WTC11 (cell line): ENCODE data around the gene CCDC68. TPM values are rescaled to one million over a fixed set of nuclear protein-coding genes. Genes with fewer than 3 reads are reported as not detected.

Source experiments
- ATAC-seq: fragments of 200-7000 bp; cut with Tn5 transposase; 2 replicates; pipeline ENCODE4 v1.10.0; 2021; ENCODE audit warnings: mild to moderate bottlenecking, moderate library complexity
- CTCF ChIA-PET: fragments of 300-600 bp; sonication (Branson Sonifier 250); formaldehyde crosslinking; loops from one replicate; lab custom pipeline; 2021; ENCODE audit warnings: antibody characterized with exemption; lab: Charles Lee
- POLR2A ChIA-PET: fragments of 350-600 bp; sonication (Branson Sonifier 250); formaldehyde crosslinking; loops from one replicate; lab custom pipeline; 2021; ENCODE audit warnings: antibody characterized with exemption; lab: Charles Lee
- DNase-seq: peaks from one replicate; pipeline ENCODE4 v3.0.0; 2021; ENCODE audit warnings: low spot score
- H3K27ac Mint-ChIP-seq: 2 replicates; pipeline ENCODE4 v1.8.0; 2021; ENCODE audit warnings: mixed read lengths
- H3K27me3 Mint-ChIP-seq: 2 replicates; pipeline ENCODE4 v1.8.0; 2021; ENCODE audit warnings: low read depth, mild to moderate bottlenecking, moderate library complexity, mixed read lengths
- H3K36me3 Mint-ChIP-seq: 2 replicates; pipeline ENCODE4 v1.8.0; 2021; ENCODE audit warnings: mixed read lengths
- H3K4me1 Mint-ChIP-seq: 2 replicates; pipeline ENCODE4 v1.8.0; 2022; ENCODE audit warnings: mixed read lengths
- H3K4me3 Mint-ChIP-seq: 2 replicates; pipeline ENCODE4 v1.8.0; 2021; ENCODE audit warnings: mild to moderate bottlenecking, moderate library complexity, mixed read lengths
- H3K9me3 Mint-ChIP-seq: 2 replicates; pipeline ENCODE4 v1.8.0; 2021; ENCODE audit warnings: mixed read lengths
- ATF2 ChIP-seq: sonication (generic); formaldehyde crosslinking; IDR thresholded peaks from 2 replicates; pipeline ENCODE4 v1.8.1; 2022; ENCODE audit warnings: low read depth, missing genetic modification reagents, borderline replicate concordance
- CBFB ChIP-seq: sonication (generic); formaldehyde crosslinking; IDR thresholded peaks from 2 replicates; pipeline ENCODE4 v1.8.1; 2022; ENCODE audit warnings: mild to moderate bottlenecking, low read depth, missing genetic modification reagents
- CTCF ChIP-seq: fragments of 200-600 bp; IDR thresholded peaks from 2 replicates; pipeline ENCODE4 v1.8.0; 2022; ENCODE audit warnings: antibody characterized with exemption
- FOXK1 ChIP-seq: sonication (generic); formaldehyde crosslinking; IDR thresholded peaks from 2 replicates; pipeline ENCODE4 v1.8.0; 2022; ENCODE audit warnings: mild to moderate bottlenecking, moderate library complexity, missing genetic modification reagents
- FOXP1 ChIP-seq: sonication (generic); formaldehyde crosslinking; IDR thresholded peaks from 2 replicates; pipeline ENCODE4 v1.8.0; 2022; ENCODE audit warnings: missing genetic modification reagents, mild to moderate bottlenecking, moderate library complexity, borderline replicate concordance
- HMGA2 ChIP-seq: fragments of 250-450 bp; sonication (Bioruptor Pico); IDR thresholded peaks from 2 replicates; pipeline ENCODE4 v1.4.0; 2021; ENCODE audit warnings: mild to moderate bottlenecking, moderate library complexity
- IRF1 ChIP-seq: sonication (generic); formaldehyde crosslinking; IDR thresholded peaks from 2 replicates; pipeline ENCODE4 v1.8.0; 2023; ENCODE audit warnings: missing genetic modification reagents
- JAZF1 ChIP-seq: fragments of 250-450 bp; sonication (Bioruptor Pico); IDR thresholded peaks from 2 replicates; pipeline ENCODE4 v1.9.0; 2021; ENCODE audit warnings: moderate library complexity, mild to moderate bottlenecking, inconsistent platforms
- NR2C2 ChIP-seq: sonication (generic); formaldehyde crosslinking; IDR thresholded peaks from 2 replicates; pipeline ENCODE4 v1.8.0; 2022; ENCODE audit warnings: mild to moderate bottlenecking, missing genetic modification reagents
- OVOL2 ChIP-seq: fragments of 250-450 bp; sonication (Bioruptor Pico); IDR thresholded peaks from 2 replicates; pipeline ENCODE4 v1.9.0; 2021; ENCODE audit warnings: mild to moderate bottlenecking, borderline replicate concordance
- PRRX2 ChIP-seq: fragments of 250-450 bp; sonication (Bioruptor Pico); IDR thresholded peaks from 2 replicates; pipeline ENCODE4 v1.8.0; 2021; ENCODE audit warnings: mild to moderate bottlenecking
- SMAD4 ChIP-seq: sonication (generic); formaldehyde crosslinking; IDR thresholded peaks from 2 replicates; pipeline ENCODE4 v1.8.0; 2022; ENCODE audit warnings: mild to moderate bottlenecking, missing genetic modification reagents
- ZNF121 ChIP-seq: sonication (generic); formaldehyde crosslinking; IDR thresholded peaks from 2 replicates; pipeline ENCODE4 v1.8.0; 2023; ENCODE audit warnings: missing genetic modification reagents
- ZNF138 ChIP-seq: sonication (generic); formaldehyde crosslinking; conservative IDR thresholded peaks from 2 replicates; pipeline ENCODE4 v1.8.1; 2022; ENCODE audit warnings: mild to moderate bottlenecking, moderate library complexity, missing genetic modification reagents
- ZNF232 ChIP-seq: sonication (generic); formaldehyde crosslinking; IDR thresholded peaks from 2 replicates; pipeline ENCODE4 v1.8.0; 2022; ENCODE audit warnings: mild to moderate bottlenecking, missing genetic modification reagents
- ZNF263 ChIP-seq: sonication (generic); formaldehyde crosslinking; IDR thresholded peaks from 2 replicates; pipeline ENCODE4 v1.8.1; 2022; ENCODE audit warnings: low read depth, mild to moderate bottlenecking, moderate library complexity, missing genetic modification reagents
- ZNF317 ChIP-seq: sonication (generic); formaldehyde crosslinking; IDR thresholded peaks from 2 replicates; pipeline ENCODE4 v1.8.1; 2023; ENCODE audit warnings: low read depth, mild to moderate bottlenecking, moderate library complexity, missing genetic modification reagents, borderline replicate concordance
- ZNF396 ChIP-seq: fragments of 250-450 bp; sonication (Bioruptor Pico); IDR thresholded peaks from 2 replicates; pipeline ENCODE4 v1.8.0; 2021; ENCODE audit warnings: mild to moderate bottlenecking, moderate library complexity, borderline replicate concordance
- ZNF423 ChIP-seq: fragments of 250-450 bp; sonication (Bioruptor Pico); IDR thresholded peaks from 2 replicates; pipeline ENCODE4 v2.1.2; 2022; ENCODE audit warnings: mild to moderate bottlenecking, moderate library complexity
- total RNA-seq: library from RNA; stranded (reverse); gene quantifications from 3 replicates; pipeline ENCODE4 v1.2.3, GENCODE V29; 2021
- TF ChIP-seq, protein P1 (sequence below): sonication (generic); formaldehyde crosslinking; IDR thresholded peaks from 2 replicates; pipeline ENCODE4 v1.8.1; 2022; ENCODE audit warnings: low read depth, mild to moderate bottlenecking, moderate library complexity, missing genetic modification reagents, borderline replicate concordance
- TF ChIP-seq, protein P2 (sequence below): sonication (generic); formaldehyde crosslinking; IDR thresholded peaks from 2 replicates; pipeline ENCODE4 v1.8.0; 2022; ENCODE audit warnings: mild to moderate bottlenecking, missing genetic modification reagents
- TF ChIP-seq, protein P3 (sequence below): sonication (generic); formaldehyde crosslinking; IDR thresholded peaks from 2 replicates; pipeline ENCODE4 v1.8.1; 2023; ENCODE audit warnings: mild to moderate bottlenecking, missing genetic modification reagents, moderate library complexity

CCDC68 gene
- total RNA-seq, 1 experiment from 2014 or later, result 0.92 TPM

DNA sequence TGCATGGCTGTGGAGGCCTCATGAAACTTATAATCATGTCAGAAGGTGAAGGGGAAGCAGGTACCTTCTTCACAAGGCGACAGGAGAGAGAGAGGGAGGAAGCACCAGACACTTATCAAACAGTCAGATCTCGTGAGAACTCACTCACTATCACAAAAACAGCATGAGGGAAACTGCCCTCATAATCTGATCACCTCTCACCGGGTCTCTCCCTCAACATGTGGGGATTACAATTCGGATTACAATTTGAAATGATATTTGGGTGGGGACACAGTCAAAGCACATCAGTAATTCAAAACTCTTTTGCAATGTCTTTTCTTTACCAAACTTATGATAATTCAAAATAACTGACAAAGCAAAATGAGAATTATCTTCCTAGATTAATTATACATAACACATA, 8.5 kb upstream of the CCDC68 start (continued):
- TF ChIP-seq ZNF317 (CRISPR knock-in tag) (no peak), ATF2 (CRISPR knock-in tag) (no peak), IRF1 (no peak), FOXP1 (CRISPR knock-in tag) (no peak), PRRX2 (no peak), NR2C2 (CRISPR knock-in tag) (no peak), FOXK1 (CRISPR knock-in tag) (no peak)
- TF ChIP-seq, protein P1, sequence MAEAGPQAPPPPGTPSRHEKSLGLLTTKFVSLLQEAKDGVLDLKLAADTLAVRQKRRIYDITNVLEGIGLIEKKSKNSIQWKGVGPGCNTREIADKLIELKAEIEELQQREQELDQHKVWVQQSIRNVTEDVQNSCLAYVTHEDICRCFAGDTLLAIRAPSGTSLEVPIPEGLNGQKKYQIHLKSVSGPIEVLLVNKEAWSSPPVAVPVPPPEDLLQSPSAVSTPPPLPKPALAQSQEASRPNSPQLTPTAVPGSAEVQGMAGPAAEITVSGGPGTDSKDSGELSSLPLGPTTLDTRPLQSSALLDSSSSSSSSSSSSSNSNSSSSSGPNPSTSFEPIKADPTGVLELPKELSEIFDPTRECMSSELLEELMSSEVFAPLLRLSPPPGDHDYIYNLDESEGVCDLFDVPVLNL (CRISPR knock-in tag), result no peak
- TF ChIP-seq, protein P2, sequence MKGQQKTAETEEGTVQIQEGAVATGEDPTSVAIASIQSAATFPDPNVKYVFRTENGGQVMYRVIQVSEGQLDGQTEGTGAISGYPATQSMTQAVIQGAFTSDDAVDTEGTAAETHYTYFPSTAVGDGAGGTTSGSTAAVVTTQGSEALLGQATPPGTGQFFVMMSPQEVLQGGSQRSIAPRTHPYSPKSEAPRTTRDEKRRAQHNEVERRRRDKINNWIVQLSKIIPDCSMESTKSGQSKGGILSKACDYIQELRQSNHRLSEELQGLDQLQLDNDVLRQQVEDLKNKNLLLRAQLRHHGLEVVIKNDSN, result no peak
- TF ChIP-seq, all 79 proteins: peak for 0

DNA sequence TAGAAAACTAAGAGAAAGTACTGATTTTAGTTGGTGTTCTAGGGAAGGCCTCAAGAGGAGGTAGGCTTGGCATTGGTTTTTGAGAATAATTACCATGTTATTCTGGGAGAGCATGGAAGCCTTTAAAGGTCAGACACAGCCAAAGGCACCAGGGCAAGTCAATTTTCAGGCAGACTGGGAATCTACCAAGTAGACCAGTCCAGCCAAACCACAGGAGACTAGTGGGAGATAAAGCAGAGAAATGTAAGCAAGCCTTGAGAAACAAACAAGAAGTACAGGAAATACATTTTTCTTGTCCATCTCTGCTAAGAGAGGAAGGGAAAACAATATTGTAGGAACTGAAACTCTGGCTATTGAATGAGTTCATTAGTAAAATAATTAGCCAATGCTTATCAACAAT, 5.5 kb upstream of the CCDC68 start:
- TF ChIP-seq ZNF423 (no peak), ZNF396 (CRISPR knock-in tag) (no peak), SMAD4 (CRISPR knock-in tag) (no peak), OVOL2 (CRISPR knock-in tag) (no peak), ZNF121 (CRISPR knock-in tag) (no peak), JAZF1 (CRISPR knock-in tag) (no peak)
- TF ChIP-seq, protein P3, sequence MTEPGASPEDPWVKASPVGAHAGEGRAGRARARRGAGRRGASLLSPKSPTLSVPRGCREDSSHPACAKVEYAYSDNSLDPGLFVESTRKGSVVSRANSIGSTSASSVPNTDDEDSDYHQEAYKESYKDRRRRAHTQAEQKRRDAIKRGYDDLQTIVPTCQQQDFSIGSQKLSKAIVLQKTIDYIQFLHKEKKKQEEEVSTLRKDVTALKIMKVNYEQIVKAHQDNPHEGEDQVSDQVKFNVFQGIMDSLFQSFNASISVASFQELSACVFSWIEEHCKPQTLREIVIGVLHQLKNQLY (CRISPR knock-in tag), result no peak
- Mint-ChIP-seq H3K27ac (no peak overlapping the region), H3K9me3 (peaks cover 4% of the 10 kb centered on the region; the same call in 1 of the 2 replicates), H3K4me3 (no peak overlapping the region), H3K4me1 (peaks cover 8% of the 10 kb centered on the region; the same call in 1 of the 2 replicates), H3K36me3 (no peaks in the 10 kb centered on the region), H3K27me3 (peaks cover 10% of the 10 kb centered on the region)
- ATAC-seq (no peak), DNase-seq (no peak)
- ChIA-PET CTCF (no interaction called here), POLR2A (no interaction called here)

DNA sequence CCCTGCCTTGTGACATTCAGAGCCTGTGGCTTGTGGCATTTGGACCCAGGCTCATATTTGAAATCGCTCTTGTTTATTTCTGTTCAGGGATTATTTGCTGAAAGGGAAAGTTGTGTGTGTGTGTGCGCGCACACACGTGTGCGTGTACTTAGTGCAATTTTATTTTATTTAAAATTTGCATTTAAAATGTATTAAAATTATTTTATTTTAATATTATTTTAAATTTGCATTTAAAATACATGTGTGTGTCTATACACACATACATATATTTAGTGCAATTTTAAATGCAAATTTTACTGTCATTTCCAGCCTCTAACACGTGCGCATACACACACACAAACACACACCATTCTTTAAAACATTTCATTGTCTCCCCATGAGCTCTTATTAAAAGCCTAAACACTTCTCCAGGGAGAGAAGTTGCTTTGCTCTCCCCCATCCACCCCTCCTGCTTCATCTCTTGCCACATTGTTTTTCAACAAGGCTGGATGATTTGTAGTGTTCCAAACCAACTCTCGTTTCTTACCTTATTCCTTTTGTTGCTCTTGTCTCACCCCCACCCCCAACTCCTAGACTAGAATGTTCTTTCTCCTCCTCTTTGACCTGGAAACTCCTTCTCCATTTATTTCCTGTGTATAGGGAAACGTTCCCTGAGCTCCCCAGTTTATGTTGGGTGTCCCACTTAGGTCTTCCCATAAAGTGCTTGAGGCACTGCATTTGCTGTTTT, 3.8 kb upstream of the CCDC68 start:
- Mint-ChIP-seq H3K36me3 (no peaks in the 10 kb centered on the region), H3K27ac (no peak overlapping the region), H3K4me1 (peaks cover 16% of the 10 kb centered on the region; the same call in 1 of the 2 replicates), H3K27me3 (peaks cover 20% of the 10 kb centered on the region), H3K9me3 (0 out of 2 replicates have a peak, but pooled peaks cover 4% of the 10 kb centered on the region), H3K4me3 (no peak overlapping the region)
- ATAC-seq (no peak), DNase-seq (no peak)
- ChIA-PET POLR2A (interaction anchor here (0.6 kb wide), 2 partner anchors 63 to 129 kb away, joined by 5 to 8 read pairs; no protein-coding TSS in a partner anchor), CTCF (no interaction called here)
- TF ChIP-seq HMGA2 (CRISPR knock-in tag), result peak; percentile 98
- no peak for TF ChIP-seq ZNF232 (CRISPR knock-in tag)
- TF ChIP-seq CTCF, result no peak
- no peak for TF ChIP-seq ZNF263 (CRISPR knock-in tag)
- TF ChIP-seq CBFB (CRISPR knock-in tag), result no peak
- TF ChIP-seq ZNF138 (CRISPR knock-in tag), result no peak
